Endodermal cell (in vitro differentiated cells): Measurements from ENCODE around the gene MRO. TPM values are rescaled to one million over a fixed set of nuclear protein-coding genes. Genes with fewer than 3 reads are reported as not detected.

Experiments used
- DNase-seq: peaks from one replicate; pipeline ENCODE4 v3.0.0-alpha.2; 2017
- H3K27ac ChIP-seq: 2 replicates; pipeline ENCODE4 v1.5.1; 2013; ENCODE audit warnings: mild to moderate bottlenecking, low read depth, low read length, moderate library complexity
- H3K27me3 ChIP-seq: 2 replicates; pipeline ENCODE4 v1.6.1; 2013; ENCODE audit warnings: mild to moderate bottlenecking, low read length, moderate library complexity; ENCODE audit not compliant: insufficient read depth, control insufficient read depth, poor library complexity, severe bottlenecking
- H3K36me3 ChIP-seq: 2 replicates; pipeline ENCODE4 v1.7.0; 2013; ENCODE audit warnings: mild to moderate bottlenecking, low read length, moderate library complexity; ENCODE audit not compliant: control insufficient read depth, insufficient read depth
- H3K4me1 ChIP-seq: one replicate; pipeline ENCODE4 v1.7.0; 2013; ENCODE audit warnings: low read length; ENCODE audit not compliant: control insufficient read depth, insufficient read depth
- H3K4me3 ChIP-seq: 2 replicates; pipeline ENCODE4 v1.5.1; 2013; ENCODE audit warnings: mild to moderate bottlenecking, low read length, moderate library complexity
- H3K9ac ChIP-seq: 2 replicates; pipeline ENCODE4 v1.6.1; 2013; ENCODE audit warnings: mild to moderate bottlenecking, low read length, moderate library complexity; ENCODE audit not compliant: poor library complexity, severe bottlenecking; ENCODE audit errors: extremely low read depth
- H3K9me3 ChIP-seq: 2 replicates; pipeline ENCODE4 v1.6.1; 2013; ENCODE audit warnings: mild to moderate bottlenecking, low read length, moderate library complexity; ENCODE audit not compliant: control insufficient read depth
- H3K27ac Mint-ChIP-seq: 2 replicates; pipeline ENCODE4 v1.8.0; 2020; ENCODE audit warnings: mixed read lengths
- H3K27me3 Mint-ChIP-seq: 2 replicates; pipeline ENCODE4 v1.8.0; 2021; ENCODE audit warnings: mild to moderate bottlenecking, mixed read lengths; ENCODE audit not compliant: insufficient read depth
- H3K36me3 Mint-ChIP-seq: 2 replicates; pipeline ENCODE4 v1.8.0; 2020; ENCODE audit warnings: low read depth, mixed read lengths
- H3K4me1 Mint-ChIP-seq: 2 replicates; pipeline ENCODE4 v1.8.0; 2020; ENCODE audit warnings: mixed read lengths
- H3K4me3 Mint-ChIP-seq: 2 replicates; pipeline ENCODE4 v1.8.0; 2020; ENCODE audit warnings: mild to moderate bottlenecking, moderate library complexity, mixed read lengths
- H3K9me3 Mint-ChIP-seq: 2 replicates; pipeline ENCODE4 v1.8.0; 2020; ENCODE audit warnings: mild to moderate bottlenecking, mixed read lengths
- WGBS, 2 experiments: methylation state at CpG; one replicate each; pipeline versions ENCODE4 v1.1.5 to v1.1.7; 2013; ENCODE audit warnings: missing lambda C conversion rate in 2 of 2, mixed read lengths in 1 of 2; ENCODE audit not compliant: insufficient coverage in 1 of 2, insufficient read length in 1 of 2; 5-methylcytosine and 5-hydroxymethylcytosine counted together
- total RNA-seq, 2 donors: library from RNA; stranded (reverse); fragmentation: NEBNext Ultra II Directional in 1 of 2; extraction: Animal tissue kit (Norgen Biotek cat#: 25700) in 1 of 2; gene quantifications; 2 replicates in 1 of 2; 3 replicates in 1 of 2; pipeline ENCODE4 v1.2.1, GENCODE V29; 2021
- TF ChIP-seq, protein P1 (sequence below): fragments of 200-600 bp; sonication (generic); conservative IDR thresholded peaks from 2 replicates; pipeline ENCODE4 v1.5.0; 2021; ENCODE audit warnings: antibody characterized with exemption, mild to moderate bottlenecking

MRO gene
- total RNA-seq, 2 donors from 2014 or later: 0.35 to 0.55 TPM

GRCh38 chr18:50802141-50802540 is 17.7 kb downstream of the MRO start:
- Histone ChIP-seq H3K36me3 (no peaks in the 10 kb centered on the region), H3K4me1 (no peaks in the 10 kb centered on the region), H3K9me3 (no peaks in the 10 kb centered on the region), H3K27me3 (no peaks in the 10 kb centered on the region), H3K27ac (no peak overlapping the region), H3K4me3 (no peak overlapping the region), H3K9ac (no peak overlapping the region)
- 61 to 92% methylated on average over 1 to 3 of the region's 3 CpGs for WGBS, 2 experiments
- H3K36me3 Mint-ChIP-seq: no peaks in the 10 kb centered on the region
- peaks cover 9% of the 10 kb centered on the region for H3K4me1 Mint-ChIP-seq
- H3K27me3 Mint-ChIP-seq: no peaks in the 10 kb centered on the region
- DNase-seq: no peak
- H3K4me3 Mint-ChIP-seq: no peak overlapping the region
- TF ChIP-seq, protein P1, sequence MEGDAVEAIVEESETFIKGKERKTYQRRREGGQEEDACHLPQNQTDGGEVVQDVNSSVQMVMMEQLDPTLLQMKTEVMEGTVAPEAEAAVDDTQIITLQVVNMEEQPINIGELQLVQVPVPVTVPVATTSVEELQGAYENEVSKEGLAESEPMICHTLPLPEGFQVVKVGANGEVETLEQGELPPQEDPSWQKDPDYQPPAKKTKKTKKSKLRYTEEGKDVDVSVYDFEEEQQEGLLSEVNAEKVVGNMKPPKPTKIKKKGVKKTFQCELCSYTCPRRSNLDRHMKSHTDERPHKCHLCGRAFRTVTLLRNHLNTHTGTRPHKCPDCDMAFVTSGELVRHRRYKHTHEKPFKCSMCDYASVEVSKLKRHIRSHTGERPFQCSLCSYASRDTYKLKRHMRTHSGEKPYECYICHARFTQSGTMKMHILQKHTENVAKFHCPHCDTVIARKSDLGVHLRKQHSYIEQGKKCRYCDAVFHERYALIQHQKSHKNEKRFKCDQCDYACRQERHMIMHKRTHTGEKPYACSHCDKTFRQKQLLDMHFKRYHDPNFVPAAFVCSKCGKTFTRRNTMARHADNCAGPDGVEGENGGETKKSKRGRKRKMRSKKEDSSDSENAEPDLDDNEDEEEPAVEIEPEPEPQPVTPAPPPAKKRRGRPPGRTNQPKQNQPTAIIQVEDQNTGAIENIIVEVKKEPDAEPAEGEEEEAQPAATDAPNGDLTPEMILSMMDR: no peak
- H3K9me3 Mint-ChIP-seq: no peaks in the 10 kb centered on the region
- no peak overlapping the region for H3K27ac Mint-ChIP-seq

DNA sequence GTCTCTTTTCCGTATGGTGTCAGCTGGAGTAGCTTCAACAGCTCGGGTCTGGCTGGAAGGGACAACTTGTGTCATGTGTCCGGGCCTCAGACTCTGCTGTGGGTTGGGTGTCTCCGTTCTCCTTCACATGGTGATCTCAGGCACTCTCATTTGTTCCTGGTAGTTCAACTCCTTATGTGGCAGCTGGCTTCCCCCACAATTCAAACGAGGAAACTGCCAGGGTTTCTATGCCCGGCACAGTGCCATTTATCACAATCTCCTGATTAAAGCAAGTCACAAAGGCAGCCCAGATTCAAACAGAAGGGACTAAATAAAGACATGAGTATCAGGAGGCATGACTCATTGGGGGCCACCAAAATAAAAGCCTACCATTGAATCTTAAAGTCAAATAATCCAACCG is 22.7 kb downstream of the MRO start:
- TF ChIP-seq, protein P1: no peak
- H3K9me3 Mint-ChIP-seq: no peaks in the 10 kb centered on the region
- H3K4me3 ChIP-seq: no peak overlapping the region
- peaks cover 2% of the 10 kb centered on the region for H3K27me3 Mint-ChIP-seq
- H3K27me3 ChIP-seq: no peaks in the 10 kb centered on the region
- no peak overlapping the region for H3K27ac Mint-ChIP-seq
- peaks cover 23% of the 10 kb centered on the region for H3K4me1 Mint-ChIP-seq
- no peak overlapping the region for H3K27ac ChIP-seq
- H3K4me3 Mint-ChIP-seq: no peak overlapping the region
- H3K4me1 ChIP-seq: peaks cover 11% of the 10 kb centered on the region
- WGBS, 2 experiments: 92 to 94% methylated on average over 5 to 7 of the region's 7 CpGs
- no peak overlapping the region for H3K9ac ChIP-seq
- no peaks in the 10 kb centered on the region for H3K9me3 ChIP-seq
- no peaks in the 10 kb centered on the region for H3K36me3 ChIP-seq
- no peak for DNase-seq
- H3K36me3 Mint-ChIP-seq: no peaks in the 10 kb centered on the region

DNA sequence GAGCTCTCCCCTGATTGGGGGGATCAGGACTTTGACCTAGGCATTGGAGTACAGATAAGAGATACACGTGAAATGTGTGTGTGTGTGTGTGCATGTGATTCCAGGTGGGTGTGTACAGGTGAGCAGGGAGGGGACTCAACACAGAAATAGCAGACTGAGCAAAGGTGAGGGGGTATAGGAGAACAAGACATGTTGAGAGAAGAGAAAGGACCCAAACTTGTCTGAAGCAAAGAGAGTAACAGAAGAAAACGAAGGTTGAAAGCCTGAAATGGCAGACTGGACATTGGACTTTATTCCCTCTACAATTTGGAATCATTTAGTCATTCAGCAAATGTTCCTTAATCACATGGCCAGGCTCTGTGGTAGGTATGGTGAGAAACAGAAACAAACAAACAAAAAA is 23.3 kb downstream of the MRO start:
- Mint-ChIP-seq H3K27ac (no peak overlapping the region), H3K4me1 (peaks cover 25% of the 10 kb centered on the region), H3K27me3 (peaks cover 2% of the 10 kb centered on the region), H3K4me3 (no peak overlapping the region), H3K36me3 (no peaks in the 10 kb centered on the region), H3K9me3 (no peaks in the 10 kb centered on the region)
- TF ChIP-seq, protein P1: no peak
- Histone ChIP-seq H3K4me3 (no peak overlapping the region), H3K4me1 (peaks cover 13% of the 10 kb centered on the region), H3K36me3 (no peaks in the 10 kb centered on the region), H3K27ac (no peak overlapping the region), H3K9ac (no peak overlapping the region), H3K9me3 (no peaks in the 10 kb centered on the region), H3K27me3 (no peaks in the 10 kb centered on the region)
- DNase-seq: no peak
- 83 to 100% methylated on average over 1 to 2 of the region's 2 CpGs for WGBS, 2 experiments
